ENCODE measurements around the gene RERE. TPM values are rescaled to one million over a fixed set of nuclear protein-coding genes. Genes with fewer than 3 reads are reported as not detected.
"Not testable (repeated sequence)": the region's sequence is repeated elsewhere in the genome, so short reads cannot be mapped to it uniquely, and the experiment has no call there.

Gene RERE
- total RNA-seq, 1 experiment from 2014 or later, result 40.6 TPM

DNA sequence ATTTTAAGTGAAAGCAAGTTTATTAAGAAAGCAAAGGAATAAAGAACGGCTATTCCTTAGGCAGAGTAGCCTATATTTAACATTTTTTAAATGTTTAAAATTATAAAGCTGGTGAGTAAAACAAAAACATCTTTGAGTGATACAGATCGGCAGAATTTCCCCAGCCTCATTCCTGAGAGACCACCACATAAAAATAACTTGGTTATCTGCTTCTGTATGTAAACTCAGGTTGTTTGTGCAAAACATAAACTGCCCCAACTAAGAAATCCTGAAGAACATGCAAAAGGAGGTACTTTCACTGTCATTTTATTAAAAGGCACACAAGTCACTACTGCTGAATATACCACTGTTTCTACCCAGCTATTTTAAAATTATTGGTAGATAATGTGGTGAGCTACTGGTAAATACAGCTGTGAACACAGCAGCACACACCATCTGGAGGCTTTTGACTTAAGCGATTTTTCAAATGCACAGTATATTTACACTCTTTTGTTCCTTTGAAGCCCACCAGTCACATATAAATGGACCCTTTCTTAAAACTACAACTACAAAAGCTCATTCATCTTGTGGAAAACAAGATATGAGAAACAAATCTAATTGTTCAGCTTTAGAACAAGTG, 119.3 kb downstream of the RERE start:
- POLR2A ChIA-PET, result no interaction called here
- no peak overlapping the region for H3K9ac ChIP-seq (ENCODE audit: low read length)
- H3K79me2 ChIP-seq (ENCODE audit: insufficient read depth, low read length), result peaks cover 83% of the 10 kb centered on the region
- no peak for DNase-seq (ENCODE audit: low read depth, low spot score)
- no peak overlapping the region for H3K27ac ChIP-seq (ENCODE audit: low read depth, low read length)
- RAD21 ChIA-PET (ENCODE audit: low non-redundant PET in 1 of 2, low total read pairs in 2 of 2, uncharacterized antibody in 2 of 2, unreplicated experiment in 2 of 2), result no interaction called here
- no peaks in the 10 kb centered on the region for H3K36me3 ChIP-seq (ENCODE audit: control insufficient read depth in 1 of 2, insufficient read depth in 2 of 2, low read length in 2 of 2)
- CTCF ChIA-PET, result no interaction called here
- no peak for TF ChIP-seq CBX3 (IDR thresholded peaks at IDR 0.05; ENCODE audit: low read depth)
- no peak for TF ChIP-seq POLR2AphosphoS5 (IDR thresholded peaks at IDR 0.05; ENCODE audit: low read depth, low read length)
- TF ChIP-seq YY1 (IDR thresholded peaks at IDR 0.05; ENCODE audit: extremely low read depth, insufficient replicate concordance, low read depth, low read length), result no peak
- no peak for TF ChIP-seq MAX (IDR thresholded peaks at IDR 0.05)
- no peak for TF ChIP-seq ATF3 (IDR thresholded peaks at IDR 0.05)
- TF ChIP-seq POLR2A (IDR thresholded peaks at IDR 0.05; ENCODE audit: borderline replicate concordance, extremely low read depth, insufficient read depth, insufficient read length), result no peak
- no peak for TF ChIP-seq TCF7L2 (IDR thresholded peaks at IDR 0.05; ENCODE audit: borderline replicate concordance, extremely low read depth, insufficient read depth, insufficient read length)
- no peak for TF ChIP-seq SRF (IDR thresholded peaks at IDR 0.05; ENCODE audit: low read depth)
- no peak for TF ChIP-seq FOSL1 (IDR thresholded peaks at IDR 0.05; ENCODE audit: low read depth)
- no peak for TF ChIP-seq ZBTB33 (IDR thresholded peaks at IDR 0.05; ENCODE audit: extremely low read depth, insufficient replicate concordance, low read length)
- TF ChIP-seq CTCF (IDR thresholded peaks at IDR 0.05 in 2 of 3, conservative IDR thresholded peaks at IDR 0.05 in 1 of 3; ENCODE audit: borderline replicate concordance in 1 of 3, insufficient read depth in 1 of 3, low read depth in 2 of 3, low read length in 2 of 3), result no peak
- no peak for TF ChIP-seq SP1 (IDR thresholded peaks at IDR 0.05; ENCODE audit: low read depth)
- no peak for TF ChIP-seq ELF1 (IDR thresholded peaks at IDR 0.05; ENCODE audit: borderline replicate concordance, low read depth)
- TF ChIP-seq ZNF274 (IDR thresholded peaks at IDR 0.05; ENCODE audit: low read depth, low read length), result no peak
- no peak for TF ChIP-seq EGR1 (IDR thresholded peaks at IDR 0.05; ENCODE audit: low read depth)
- TF ChIP-seq ZFX (IDR thresholded peaks at IDR 0.05), result no peak
- H3K4me2 ChIP-seq (ENCODE audit: low read length), result no peak overlapping the region
- intact Hi-C loops (cut with micrococcal nuclease), result no loop called here
- H3K4me3 ChIP-seq (replicated peaks in 1 of 2; ENCODE audit: low read depth in 1 of 2, low read length in 2 of 2), result no peak overlapping the region
- H3K4me1 ChIP-seq (ENCODE audit: control insufficient read depth in 1 of 2, insufficient read depth in 2 of 2, low read length in 2 of 2), result peaks cover 10 to 14% of the 10 kb centered on the region in 2 experiments; a peak in 3 of 4 replicates
- no peak for ATAC-seq
- no peaks in the 10 kb centered on the region for H3K27me3 ChIP-seq (ENCODE audit: insufficient read depth, low read length)
- H4K20me1 ChIP-seq (ENCODE audit: insufficient read depth), result peaks cover 5% of the 10 kb centered on the region; the same call in 1 of the 2 replicates
- H3K9me3 ChIP-seq (ENCODE audit: control insufficient read depth in 1 of 2, insufficient read depth in 1 of 2, low read depth in 1 of 2, low read length in 2 of 2), result no peaks in the 10 kb centered on the region
- no TSS peak for BruUV-seq (replicated peaks)
- H2AFZ ChIP-seq (ENCODE audit: low read depth, low read length, poor library complexity, severe bottlenecking), result no peak overlapping the region
- no peaks in the 10 kb centered on the region for H3K9me2 ChIP-seq (ENCODE audit: insufficient read depth)

DNA sequence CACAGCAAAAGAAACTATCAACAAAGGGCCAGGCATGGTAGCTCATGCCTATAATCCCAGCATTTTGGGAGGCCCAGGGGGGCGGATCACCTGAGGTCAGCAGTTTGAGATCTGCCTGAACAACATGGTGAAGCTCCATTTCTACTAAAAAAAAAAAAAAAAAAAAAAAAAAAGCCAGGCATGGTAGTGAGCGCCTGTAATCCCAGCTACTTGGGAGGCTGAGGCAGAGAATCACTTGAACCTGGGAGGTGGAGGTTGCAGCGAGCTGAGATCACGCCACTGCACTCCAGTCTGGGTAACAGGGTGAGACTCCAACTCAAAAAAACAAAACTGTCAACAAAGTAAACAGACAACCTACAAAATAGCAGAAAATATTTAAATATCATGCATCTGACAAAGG, 122.0 kb downstream of the RERE start:
- CTCF ChIA-PET; H4K20me1 ChIP-seq (ENCODE audit: insufficient read depth): not testable (repeated sequence)

More for the DNA sequence above, 122.0 kb downstream of the RERE start:
- H3K4me3 ChIP-seq (replicated peaks in 1 of 2; ENCODE audit: low read depth in 1 of 2, low read length in 2 of 2); BruUV-seq (replicated peaks); H2AFZ ChIP-seq (ENCODE audit: low read depth, low read length, poor library complexity, severe bottlenecking); H3K9me2 ChIP-seq (ENCODE audit: insufficient read depth); H3K9me3 ChIP-seq (ENCODE audit: control insufficient read depth in 1 of 2, insufficient read depth in 1 of 2, low read depth in 1 of 2, low read length in 2 of 2); H3K27me3 ChIP-seq (ENCODE audit: insufficient read depth, low read length); H3K9ac ChIP-seq (ENCODE audit: low read length); DNase-seq (ENCODE audit: low read depth, low spot score); RAD21 ChIA-PET (ENCODE audit: low non-redundant PET in 1 of 2, low total read pairs in 2 of 2, uncharacterized antibody in 2 of 2, unreplicated experiment in 2 of 2); H3K36me3 ChIP-seq (ENCODE audit: control insufficient read depth in 1 of 2, insufficient read depth in 2 of 2, low read length in 2 of 2); ATAC-seq; POLR2A ChIA-PET; H3K4me1 ChIP-seq (ENCODE audit: control insufficient read depth in 1 of 2, insufficient read depth in 2 of 2, low read length in 2 of 2); intact Hi-C loops (cut with micrococcal nuclease); H3K27ac ChIP-seq (ENCODE audit: low read depth, low read length); H3K4me2 ChIP-seq (ENCODE audit: low read length): not testable (repeated sequence)
- H3K79me2 ChIP-seq (ENCODE audit: insufficient read depth, low read length), result peaks cover 80% of the 10 kb centered on the region
